Gastroesophageal sphincter (tissue), 4 donors: ENCODE measurements around the gene HBS1L. TPM values are rescaled to one million over a fixed set of nuclear protein-coding genes. Genes with fewer than 3 reads are reported as not detected.

Experiments
- ATAC-seq: fragments of 150-250 bp; one replicate; pipeline ENCODE4 v1.9.1; 2016; ENCODE audit warnings: mild to moderate bottlenecking, moderate library complexity
- H3K27ac ChIP-seq, 4 donors: fragments of 200-600 bp; sonication (generic) in 3 of 4; 1 replicate in 3 of 4; 2 replicates in 1 of 4; pipeline ENCODE4 v1.5.1; 2016 to 2019
- H3K27me3 ChIP-seq: fragments of 200-600 bp; sonication (generic); one replicate; pipeline ENCODE4 v1.5.1; 2019
- H3K36me3 ChIP-seq, 2 donors: fragments of 200-600 bp; sonication (generic); one replicate each; pipeline ENCODE4 v1.5.1; 2019; ENCODE audit warnings: control low read depth in 1 of 2
- H3K4me1 ChIP-seq, 3 donors: fragments of 200-600 bp; sonication (generic); 1 replicate in 2 of 3; 2 replicates in 1 of 3; pipeline ENCODE4 v1.5.1; 2016 to 2019; ENCODE audit warnings: control low read depth in 2 of 3
- H3K4me3 ChIP-seq, 2 donors: fragments of 200-600 bp; sonication (generic); one replicate each; pipeline ENCODE4 v1.5.1; 2019; ENCODE audit warnings: mild to moderate bottlenecking in 1 of 2, moderate library complexity in 1 of 2
- H3K9me3 ChIP-seq, 3 donors: fragments of 200-600 bp; sonication (generic); one replicate each; pipeline ENCODE4 v1.5.1; 2017 to 2019; ENCODE audit warnings: control low read depth in 2 of 3
- EP300 ChIP-seq: sonication (generic); formaldehyde crosslinking; IDR thresholded peaks from one replicate; pipeline ENCODE4 v1.6.1; 2017; ENCODE audit warnings: antibody characterized with exemption, mild to moderate bottlenecking
- POLR2A ChIP-seq, 2 donors: fragments of 450-650 bp; IDR thresholded peaks; one replicate each; pipeline ENCODE4 v1.6.1; 2017; ENCODE audit warnings: antibody characterized with exemption in 2 of 2, mild to moderate bottlenecking in 2 of 2, moderate library complexity in 1 of 2
- POLR2AphosphoS5 ChIP-seq: sonication (generic); formaldehyde crosslinking; IDR thresholded peaks from one replicate; pipeline ENCODE4 v1.6.1; 2017; ENCODE audit warnings: antibody characterized with exemption
- WGBS, 2 donors: methylation state at CpG; one replicate each; pipeline ENCODE4 v1.1.5; 2018; ENCODE audit warnings: low coverage in 1 of 2; 5-methylcytosine and 5-hydroxymethylcytosine counted together
- total RNA-seq, 4 donors: library from RNA; depleted of rRNA; stranded (reverse); fragments of >200 nt; gene quantifications; one replicate each; pipeline ENCODE4 v1.1.0, GENCODE V29; 2016
- TF ChIP-seq, protein P1 (sequence below), 4 experiments: fragments of 200-600 bp in 2 of 4; fragments of 450-650 bp in 2 of 4; sonication (generic) in 1 of 4; IDR thresholded peaks; one replicate each; pipeline ENCODE4 v1.5.1; 2017 to 2019; ENCODE audit warnings: antibody characterized with exemption in 4 of 4, mild to moderate bottlenecking in 2 of 4, moderate library complexity in 2 of 4

Gene HBS1L
- total RNA-seq, 4 donors from 2014 or later, result 56.5 to 159 (median 67.6) TPM

DNA sequence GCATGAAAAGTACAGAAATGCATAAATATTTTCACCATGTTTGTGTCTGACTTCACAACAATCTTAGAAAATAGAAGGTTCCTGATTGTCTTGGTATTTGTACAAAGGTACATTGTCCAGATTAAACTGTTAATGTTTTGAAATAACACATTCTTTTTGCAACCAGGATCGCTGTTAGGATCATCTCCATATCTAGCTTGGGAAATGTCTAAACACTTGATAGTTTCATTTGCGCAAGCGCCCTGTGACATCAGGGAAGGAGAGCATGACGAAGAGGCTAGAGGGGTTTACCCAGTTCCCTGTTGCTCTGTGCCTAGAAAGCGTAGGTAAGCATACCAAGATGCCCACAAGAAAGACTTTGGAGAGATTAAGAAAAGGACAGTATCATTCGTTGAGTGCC is 124.2 kb downstream of the HBS1L start:
- no peak for ATAC-seq
- no peaks in the 10 kb centered on the region for H3K27me3 ChIP-seq
- no peaks in the 10 kb centered on the region for H3K9me3 ChIP-seq
- no peaks in the 10 kb centered on the region for H3K4me1 ChIP-seq
- no peak overlapping the region for H3K27ac ChIP-seq
- WGBS, 2 donors, result 95 to 97% methylated on average over 6 of the region's 6 CpGs
- peaks cover 0 to 19% of the 10 kb centered on the region in 2 donors for H3K36me3 ChIP-seq
- TF ChIP-seq EP300, result no peak
- no peak for TF ChIP-seq POLR2A (IDR thresholded peaks at IDR 0.05)
- TF ChIP-seq POLR2AphosphoS5, result no peak
- TF ChIP-seq, protein P1, sequence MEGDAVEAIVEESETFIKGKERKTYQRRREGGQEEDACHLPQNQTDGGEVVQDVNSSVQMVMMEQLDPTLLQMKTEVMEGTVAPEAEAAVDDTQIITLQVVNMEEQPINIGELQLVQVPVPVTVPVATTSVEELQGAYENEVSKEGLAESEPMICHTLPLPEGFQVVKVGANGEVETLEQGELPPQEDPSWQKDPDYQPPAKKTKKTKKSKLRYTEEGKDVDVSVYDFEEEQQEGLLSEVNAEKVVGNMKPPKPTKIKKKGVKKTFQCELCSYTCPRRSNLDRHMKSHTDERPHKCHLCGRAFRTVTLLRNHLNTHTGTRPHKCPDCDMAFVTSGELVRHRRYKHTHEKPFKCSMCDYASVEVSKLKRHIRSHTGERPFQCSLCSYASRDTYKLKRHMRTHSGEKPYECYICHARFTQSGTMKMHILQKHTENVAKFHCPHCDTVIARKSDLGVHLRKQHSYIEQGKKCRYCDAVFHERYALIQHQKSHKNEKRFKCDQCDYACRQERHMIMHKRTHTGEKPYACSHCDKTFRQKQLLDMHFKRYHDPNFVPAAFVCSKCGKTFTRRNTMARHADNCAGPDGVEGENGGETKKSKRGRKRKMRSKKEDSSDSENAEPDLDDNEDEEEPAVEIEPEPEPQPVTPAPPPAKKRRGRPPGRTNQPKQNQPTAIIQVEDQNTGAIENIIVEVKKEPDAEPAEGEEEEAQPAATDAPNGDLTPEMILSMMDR (IDR thresholded peaks at IDR 0.05), result no peak
- H3K4me3 ChIP-seq, result no peak overlapping the region

GRCh38 chr6:134928151-134928900 is 126.3 kb downstream of the HBS1L start:
- Histone ChIP-seq H3K36me3 (peaks cover 0 to 19% of the 10 kb centered on the region in 2 donors), H3K4me1 (no peaks in the 10 kb centered on the region), H3K27me3 (no peaks in the 10 kb centered on the region), H3K9me3 (no peaks in the 10 kb centered on the region), H3K27ac (no peak overlapping the region), H3K4me3 (no peak overlapping the region)
- 73 to 86% methylated on average over 4 to 6 of the region's 6 CpGs for WGBS, 2 donors
- no peak for ATAC-seq
- TF ChIP-seq POLR2AphosphoS5 (no peak), POLR2A (IDR thresholded peaks at IDR 0.05) (no peak), EP300 (no peak)
- TF ChIP-seq, protein P1 (IDR thresholded peaks at IDR 0.05), result no peak

DNA sequence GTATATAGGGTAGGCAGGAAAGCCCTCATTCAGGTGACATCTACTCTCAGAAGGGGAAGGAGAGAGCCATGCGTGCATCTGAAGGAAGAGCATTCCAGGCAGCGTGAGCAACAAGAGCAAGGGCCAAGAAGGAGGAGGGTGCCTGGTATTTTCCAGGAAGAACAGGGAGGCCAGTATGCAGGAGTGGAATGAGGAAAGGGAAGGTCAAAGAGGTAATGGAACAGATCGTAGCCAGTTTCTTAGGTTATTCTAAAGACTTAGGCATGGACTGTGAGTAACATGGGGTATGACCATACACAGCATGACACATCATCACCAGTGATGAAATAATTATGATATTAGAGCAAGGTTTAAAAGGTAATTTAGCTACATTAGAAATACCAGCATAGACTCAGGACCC is 128.8 kb downstream of the HBS1L start:
- H3K4me1 ChIP-seq, result no peaks in the 10 kb centered on the region
- H3K36me3 ChIP-seq, result peaks cover 0 to 9% of the 10 kb centered on the region in 2 donors
- TF ChIP-seq POLR2AphosphoS5 (no peak), POLR2A (IDR thresholded peaks at IDR 0.05) (no peak), EP300 (no peak)
- TF ChIP-seq, protein P1 (IDR thresholded peaks at IDR 0.05), result no peak
- 80 to 84% methylated on average over 1 to 3 of the region's 3 CpGs for WGBS, 2 donors
- H3K27ac ChIP-seq, result no peak overlapping the region
- no peaks in the 10 kb centered on the region for H3K27me3 ChIP-seq
- H3K4me3 ChIP-seq, result no peak overlapping the region
- H3K9me3 ChIP-seq, result no peaks in the 10 kb centered on the region
- no peak for ATAC-seq

- H3K36me3 ChIP-seq, result peaks cover 0 to 7% of the 10 kb centered on the region in 2 donors
- no peak for ATAC-seq
- no peaks in the 10 kb centered on the region for H3K27me3 ChIP-seq
- H3K27ac ChIP-seq, result no peak overlapping the region
- H3K4me1 ChIP-seq, result no peaks in the 10 kb centered on the region
- TF ChIP-seq, protein P1 (IDR thresholded peaks at IDR 0.05), result no peak
- TF ChIP-seq POLR2AphosphoS5 (no peak), EP300 (no peak), POLR2A (IDR thresholded peaks at IDR 0.05) (no peak)
- no peaks in the 10 kb centered on the region for H3K9me3 ChIP-seq
- no peak overlapping the region for H3K4me3 ChIP-seq
- WGBS, 2 donors, result 60 to 85% methylated on average over 1 to 4 of the region's 6 CpGs
These were observed 132.8 kb downstream of the HBS1L start for GRCh38 chr6:134921721-134922261.

DNA sequence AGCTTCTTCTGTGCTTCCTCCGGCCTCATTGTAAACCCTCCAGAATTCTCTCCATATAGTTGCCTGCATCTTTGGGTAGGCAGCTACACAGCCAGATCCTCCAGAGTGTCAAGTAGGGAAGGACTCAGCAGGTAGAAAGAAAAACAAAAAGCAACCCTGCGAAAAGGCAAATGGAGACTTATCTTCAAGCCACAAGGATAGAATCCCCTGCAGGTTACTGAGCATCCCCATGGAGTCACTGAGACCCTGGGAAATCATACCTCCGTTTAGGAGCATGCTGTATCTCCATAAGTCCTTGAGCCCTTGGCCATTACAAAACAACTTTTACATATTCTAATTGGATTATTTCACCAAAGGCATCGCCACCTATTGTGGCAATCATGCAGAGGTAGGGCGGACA is 133.3 kb downstream of the HBS1L start:
- H3K4me1 ChIP-seq, result no peaks in the 10 kb centered on the region
- no peak overlapping the region for H3K27ac ChIP-seq
- ATAC-seq, result no peak
- WGBS, 2 donors, result 84 to 100% methylated on average over 3 to 5 of the region's 5 CpGs
- H3K4me3 ChIP-seq, result no peak overlapping the region
- no peaks in the 10 kb centered on the region for H3K9me3 ChIP-seq
- H3K36me3 ChIP-seq, result peaks cover 0 to 7% of the 10 kb centered on the region in 2 donors
- TF ChIP-seq, protein P1 (IDR thresholded peaks at IDR 0.05), result no peak
- TF ChIP-seq EP300 (no peak), POLR2A (IDR thresholded peaks at IDR 0.05) (no peak), POLR2AphosphoS5 (no peak)
- H3K27me3 ChIP-seq, result no peaks in the 10 kb centered on the region
